ENCODE measurements around the gene XYLT1.

GRCh38 chr16:17229766-17230165 is 241.0 kb downstream of the XYLT1 start:
- TF ChIP-seq, protein P1, sequence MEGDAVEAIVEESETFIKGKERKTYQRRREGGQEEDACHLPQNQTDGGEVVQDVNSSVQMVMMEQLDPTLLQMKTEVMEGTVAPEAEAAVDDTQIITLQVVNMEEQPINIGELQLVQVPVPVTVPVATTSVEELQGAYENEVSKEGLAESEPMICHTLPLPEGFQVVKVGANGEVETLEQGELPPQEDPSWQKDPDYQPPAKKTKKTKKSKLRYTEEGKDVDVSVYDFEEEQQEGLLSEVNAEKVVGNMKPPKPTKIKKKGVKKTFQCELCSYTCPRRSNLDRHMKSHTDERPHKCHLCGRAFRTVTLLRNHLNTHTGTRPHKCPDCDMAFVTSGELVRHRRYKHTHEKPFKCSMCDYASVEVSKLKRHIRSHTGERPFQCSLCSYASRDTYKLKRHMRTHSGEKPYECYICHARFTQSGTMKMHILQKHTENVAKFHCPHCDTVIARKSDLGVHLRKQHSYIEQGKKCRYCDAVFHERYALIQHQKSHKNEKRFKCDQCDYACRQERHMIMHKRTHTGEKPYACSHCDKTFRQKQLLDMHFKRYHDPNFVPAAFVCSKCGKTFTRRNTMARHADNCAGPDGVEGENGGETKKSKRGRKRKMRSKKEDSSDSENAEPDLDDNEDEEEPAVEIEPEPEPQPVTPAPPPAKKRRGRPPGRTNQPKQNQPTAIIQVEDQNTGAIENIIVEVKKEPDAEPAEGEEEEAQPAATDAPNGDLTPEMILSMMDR (IDR thresholded peaks at IDR 0.05; ENCODE audit: poor library complexity, severe bottlenecking): no peak
- TF ChIP-seq SMC3 (conservative IDR thresholded peaks at IDR 0.05; ENCODE audit: poor library complexity): no peak
- TF ChIP-seq EZH2 (IDR thresholded peaks at IDR 0.05; ENCODE audit: borderline replicate concordance, insufficient read depth, low read length, poor library complexity, severe bottlenecking): no peak
- no peak for TF ChIP-seq POLR2AphosphoS5 (IDR thresholded peaks at IDR 0.05)
- TF ChIP-seq, protein P2, sequence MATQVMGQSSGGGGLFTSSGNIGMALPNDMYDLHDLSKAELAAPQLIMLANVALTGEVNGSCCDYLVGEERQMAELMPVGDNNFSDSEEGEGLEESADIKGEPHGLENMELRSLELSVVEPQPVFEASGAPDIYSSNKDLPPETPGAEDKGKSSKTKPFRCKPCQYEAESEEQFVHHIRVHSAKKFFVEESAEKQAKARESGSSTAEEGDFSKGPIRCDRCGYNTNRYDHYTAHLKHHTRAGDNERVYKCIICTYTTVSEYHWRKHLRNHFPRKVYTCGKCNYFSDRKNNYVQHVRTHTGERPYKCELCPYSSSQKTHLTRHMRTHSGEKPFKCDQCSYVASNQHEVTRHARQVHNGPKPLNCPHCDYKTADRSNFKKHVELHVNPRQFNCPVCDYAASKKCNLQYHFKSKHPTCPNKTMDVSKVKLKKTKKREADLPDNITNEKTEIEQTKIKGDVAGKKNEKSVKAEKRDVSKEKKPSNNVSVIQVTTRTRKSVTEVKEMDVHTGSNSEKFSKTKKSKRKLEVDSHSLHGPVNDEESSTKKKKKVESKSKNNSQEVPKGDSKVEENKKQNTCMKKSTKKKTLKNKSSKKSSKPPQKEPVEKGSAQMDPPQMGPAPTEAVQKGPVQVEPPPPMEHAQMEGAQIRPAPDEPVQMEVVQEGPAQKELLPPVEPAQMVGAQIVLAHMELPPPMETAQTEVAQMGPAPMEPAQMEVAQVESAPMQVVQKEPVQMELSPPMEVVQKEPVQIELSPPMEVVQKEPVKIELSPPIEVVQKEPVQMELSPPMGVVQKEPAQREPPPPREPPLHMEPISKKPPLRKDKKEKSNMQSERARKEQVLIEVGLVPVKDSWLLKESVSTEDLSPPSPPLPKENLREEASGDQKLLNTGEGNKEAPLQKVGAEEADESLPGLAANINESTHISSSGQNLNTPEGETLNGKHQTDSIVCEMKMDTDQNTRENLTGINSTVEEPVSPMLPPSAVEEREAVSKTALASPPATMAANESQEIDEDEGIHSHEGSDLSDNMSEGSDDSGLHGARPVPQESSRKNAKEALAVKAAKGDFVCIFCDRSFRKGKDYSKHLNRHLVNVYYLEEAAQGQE (IDR thresholded peaks at IDR 0.05; ENCODE audit: borderline replicate concordance): no peak
- no peak for TF ChIP-seq EP300 (conservative IDR thresholded peaks at IDR 0.05; ENCODE audit: poor library complexity, severe bottlenecking)
